Activated CD4-positive, CD25-positive, alpha-beta regulatory T cell treated with anti-CD3 and anti-CD28 coated beads, Interleukin-2, amount 50 U/mL, for 72 hours (primary cell): ENCODE measurements around the gene WDR7.

ENCODE experiments used
- DNase-seq: peaks from one replicate; pipeline ENCODE4 v3.0.0; 2021

WDR7 gene

GRCh38 chr18:56953428-56954198 lies 302.5 kb downstream of the WDR7 start:
- no peak for DNase-seq

DNA sequence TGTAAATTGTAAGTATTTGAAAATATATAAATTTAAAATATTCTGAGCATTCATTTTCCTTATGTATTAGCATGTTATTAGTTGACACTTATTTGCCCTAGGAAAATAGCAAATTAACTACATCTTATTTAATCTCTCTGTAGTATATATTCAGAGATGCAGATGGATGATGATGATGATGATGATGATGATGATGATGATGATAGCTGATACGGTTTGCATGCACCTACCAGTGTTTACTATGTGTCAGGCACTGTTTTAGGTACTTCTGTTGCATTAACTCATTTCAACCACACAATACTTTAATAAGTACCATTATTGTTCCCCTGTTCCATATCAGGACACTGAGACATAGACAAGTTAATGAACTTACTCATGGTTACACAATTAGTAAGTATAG lies 304.3 kb downstream of the WDR7 start:
- DNase-seq: no peak

DNA sequence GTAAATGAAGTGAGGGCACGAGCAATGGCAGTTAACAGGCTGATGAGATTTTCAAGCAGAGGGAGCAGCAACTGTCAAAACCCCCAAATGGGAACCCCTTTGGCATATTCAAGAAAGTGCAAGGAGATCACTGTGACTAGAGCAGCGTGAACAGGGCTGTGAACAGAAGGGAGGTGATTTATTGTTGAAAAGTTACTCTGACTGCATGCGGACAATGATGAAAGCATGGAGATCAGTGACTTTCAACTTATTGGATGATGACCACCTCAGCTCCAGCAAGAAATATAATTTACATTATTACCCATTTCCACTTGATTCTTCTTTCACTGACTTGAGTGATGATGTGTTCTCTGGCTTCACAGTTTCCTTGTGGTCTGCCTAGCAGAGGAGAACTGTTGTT lies 308.0 kb downstream of the WDR7 start:
- DNase-seq: no peak

DNA sequence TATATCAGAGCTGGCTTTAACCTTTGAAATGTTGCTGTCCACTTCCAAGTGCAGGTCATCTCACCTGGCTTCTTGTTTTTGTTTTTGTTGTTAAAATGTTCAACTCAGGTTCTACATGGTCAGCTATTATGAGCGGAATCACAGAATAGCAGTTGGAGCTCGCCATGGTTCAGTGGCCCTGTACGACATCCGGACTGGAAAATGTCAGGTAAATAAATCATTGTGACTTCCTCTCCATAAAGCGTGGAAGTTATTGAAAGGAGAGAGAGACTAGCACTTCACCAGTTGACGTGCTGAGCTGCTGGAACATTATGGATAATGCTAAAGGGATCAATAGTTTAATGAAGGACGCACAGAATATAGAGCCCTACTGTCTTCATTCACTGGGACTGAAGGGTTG lies 311.2 kb downstream of the WDR7 start:
- no peak for DNase-seq

GRCh38 chr18:56967035-56967434 lies 315.9 kb downstream of the WDR7 start:
- no peak for DNase-seq

DNA sequence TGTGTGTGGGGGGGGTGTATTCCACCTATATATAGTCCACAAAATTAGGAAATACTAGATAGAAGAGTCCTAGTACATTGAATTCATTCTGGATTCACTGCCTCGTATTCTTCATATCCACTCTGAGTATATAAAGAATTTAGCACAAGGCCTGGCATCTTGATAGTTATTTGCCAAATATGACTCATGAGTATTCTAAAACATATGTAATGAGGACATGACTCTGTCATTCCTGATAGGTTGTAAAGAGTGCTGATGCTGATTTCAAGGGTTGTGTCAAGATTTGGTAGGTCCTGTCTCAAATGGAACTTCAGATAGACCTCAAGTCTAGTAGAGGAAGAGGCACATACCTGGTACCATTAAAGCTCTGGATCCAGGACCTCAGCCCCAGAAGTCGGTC lies 322.3 kb downstream of the WDR7 start:
- DNase-seq: no peak

DNA sequence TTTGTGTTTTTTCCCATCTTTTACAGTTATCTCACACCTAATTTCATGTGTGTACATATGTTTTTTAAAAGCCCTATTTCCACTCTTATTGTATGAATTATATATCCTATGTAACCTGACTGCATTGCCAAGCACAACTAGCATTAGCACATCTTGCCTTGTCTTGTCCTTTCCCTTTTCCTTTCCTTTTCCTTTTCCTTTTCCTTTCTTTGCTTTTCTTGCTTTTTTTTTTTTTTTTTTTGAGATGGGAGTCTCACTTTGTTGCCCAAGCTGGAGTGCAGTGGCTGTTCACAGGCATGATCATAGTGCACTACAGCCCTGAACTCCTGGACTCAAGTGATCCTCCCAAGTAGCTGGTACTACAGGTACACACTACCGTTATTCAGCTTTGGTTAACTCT lies 323.0 kb downstream of the WDR7 start:
- no peak for DNase-seq

- no peak for DNase-seq
Observed at GRCh38 chr18:56975276-56975675, 324.1 kb downstream of the WDR7 start.

- no peak for DNase-seq
Observed at GRCh38 chr18:56977309-56977708, 326.1 kb downstream of the WDR7 start.

GRCh38 chr18:56977771-56978170 lies 326.6 kb downstream of the WDR7 start:
- no peak for DNase-seq

GRCh38 chr18:56980151-56980550 lies 329.0 kb downstream of the WDR7 start:
- DNase-seq: no peak

GRCh38 chr18:56982766-56983165 lies 331.6 kb downstream of the WDR7 start:
- DNase-seq: no peak

- no peak for DNase-seq
Observed at GRCh38 chr18:56983275-56983992, 332.3 kb downstream of the WDR7 start.

DNA sequence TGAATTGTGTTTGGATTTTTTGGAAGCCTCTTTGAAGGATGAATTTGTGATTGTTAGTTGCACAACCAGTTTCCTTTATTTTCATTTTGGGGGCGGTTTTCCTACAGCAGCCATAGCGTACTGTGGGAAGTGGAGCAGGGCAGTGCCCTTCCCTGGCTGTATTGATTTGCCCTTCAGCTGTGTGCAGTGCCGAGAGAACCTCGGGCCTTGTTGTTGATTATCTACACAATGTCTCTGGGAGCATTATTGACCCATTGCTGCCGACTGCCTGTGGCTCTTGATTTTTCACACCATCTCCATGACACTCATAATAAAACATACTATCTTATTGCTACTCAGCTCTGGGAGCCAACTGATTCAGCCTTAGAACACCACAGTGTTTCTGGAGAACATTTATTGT lies 333.6 kb downstream of the WDR7 start:
- no peak for DNase-seq

DNA sequence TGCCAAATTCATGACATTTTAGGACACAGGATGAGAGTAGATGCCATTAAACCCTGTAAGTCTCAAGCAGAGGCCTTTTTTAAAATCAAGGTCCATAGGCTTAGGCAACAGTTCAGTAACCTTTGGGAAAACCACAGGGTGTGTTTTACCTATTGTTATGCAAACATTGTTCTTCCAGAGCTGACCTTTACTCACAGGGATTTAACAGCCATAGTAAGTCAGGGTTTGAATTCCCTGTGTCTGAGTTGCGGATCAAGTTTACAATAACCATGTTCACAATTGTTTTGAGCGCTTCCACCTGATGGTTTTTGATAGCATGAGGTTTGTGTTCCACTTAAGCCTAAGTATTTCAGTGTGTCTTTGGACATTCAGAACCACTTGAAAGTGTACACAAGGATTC lies 335.7 kb downstream of the WDR7 start:
- DNase-seq: no peak

DNA sequence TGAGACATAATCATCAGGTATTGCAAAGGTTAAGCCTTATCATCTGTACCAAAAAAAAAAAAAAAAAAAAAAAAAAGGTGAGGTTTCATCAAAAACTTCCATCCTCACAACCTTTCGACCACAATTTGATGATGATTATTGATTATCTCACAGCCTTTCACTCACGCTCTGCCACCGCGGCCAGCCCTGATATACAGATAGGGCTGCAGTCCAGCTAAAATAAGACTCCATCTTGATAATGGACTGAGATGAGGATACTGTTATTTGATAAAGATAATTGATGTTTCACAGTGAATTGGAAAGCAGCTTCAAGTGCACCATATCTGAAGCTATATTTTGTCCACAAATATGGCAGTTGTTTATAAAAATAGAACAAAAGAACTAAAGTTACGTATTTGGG lies 336.1 kb downstream of the WDR7 start:
- no peak for DNase-seq

DNA sequence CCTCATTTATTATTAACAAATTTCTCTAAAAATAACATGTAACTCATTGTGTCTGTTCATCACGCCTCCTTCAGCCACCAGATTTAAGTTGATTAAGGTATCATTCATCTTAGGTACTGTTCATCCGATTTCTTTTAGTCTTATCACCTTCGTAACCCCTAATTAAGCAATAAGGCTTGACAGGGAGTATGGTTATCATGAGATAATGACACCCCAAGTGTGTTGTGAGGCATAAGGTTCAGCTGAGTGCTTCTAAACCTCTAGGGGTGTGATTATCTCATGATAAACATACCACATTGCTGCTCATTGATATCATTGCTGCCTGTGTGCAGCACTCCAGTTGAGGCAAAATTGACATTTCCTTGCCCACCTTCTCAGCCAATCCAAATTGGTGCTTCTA lies 336.9 kb downstream of the WDR7 start:
- no peak for DNase-seq

DNA sequence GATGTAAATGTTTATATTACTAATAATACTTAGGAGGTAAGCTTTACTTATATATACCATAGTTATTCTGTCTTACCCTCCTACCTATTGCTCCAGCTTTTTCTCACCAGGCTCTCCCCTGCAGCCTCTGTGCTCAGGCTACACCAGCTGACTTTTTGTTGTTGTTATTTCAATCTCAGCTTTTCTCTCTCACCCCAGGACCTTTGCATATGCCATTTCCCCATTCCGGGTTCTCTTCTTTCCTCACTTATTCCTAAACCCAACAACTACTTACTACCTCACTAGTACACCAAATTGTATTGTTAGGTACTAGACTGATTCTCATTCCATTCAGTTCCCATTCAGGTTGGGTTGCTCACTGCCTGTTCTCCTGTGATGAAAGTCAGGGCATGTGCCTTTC lies 339.5 kb downstream of the WDR7 start:
- DNase-seq: no peak

DNA sequence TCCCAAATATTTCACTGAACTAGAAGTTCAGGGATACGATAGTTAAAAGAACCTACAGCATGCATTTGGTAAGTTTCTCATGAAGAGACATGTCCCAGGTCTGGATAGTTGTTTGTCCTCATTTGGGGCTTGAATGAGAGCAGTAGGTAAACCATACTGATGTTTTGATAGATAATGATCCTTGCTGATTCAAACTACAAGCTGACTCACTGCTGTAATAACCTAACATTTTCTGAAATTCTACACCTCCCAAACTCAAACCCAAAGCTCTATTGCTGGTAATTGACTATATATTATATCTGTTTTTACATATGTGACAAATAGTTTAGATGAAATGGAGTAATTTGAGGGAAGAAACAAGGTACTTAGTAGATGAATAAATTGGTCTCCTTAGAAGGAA lies 341.6 kb downstream of the WDR7 start:
- no peak for DNase-seq

DNA sequence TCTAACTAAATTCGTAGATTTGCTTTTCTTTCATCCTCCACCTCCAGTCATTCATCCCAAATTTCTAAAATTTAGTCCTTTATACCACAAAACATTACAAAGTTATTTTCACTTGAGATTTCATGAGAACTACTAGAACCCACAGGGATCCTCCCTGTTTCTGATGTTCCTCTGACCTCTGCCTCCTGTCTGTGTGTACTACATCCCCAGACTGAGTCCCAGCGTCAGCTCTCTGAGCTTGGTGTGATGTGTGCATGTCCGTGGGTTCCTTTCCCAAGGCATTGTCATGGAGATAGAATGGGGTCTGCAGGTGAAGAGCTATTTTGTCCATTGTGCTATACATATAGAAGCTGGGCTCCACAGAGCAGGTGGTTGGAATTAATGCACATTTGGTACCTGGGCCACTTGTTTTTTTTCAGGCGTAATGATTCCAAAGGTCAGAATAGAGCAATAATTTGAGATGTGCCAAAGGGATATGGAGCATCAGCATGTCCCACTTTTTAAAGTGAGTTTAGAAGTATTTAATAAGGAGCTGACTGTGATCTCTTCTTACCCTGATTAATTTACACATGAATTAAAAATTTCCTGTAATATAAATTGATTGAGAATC lies 344.5 kb downstream of the WDR7 start:
- DNase-seq: no peak

GRCh38 chr18:56997200-56997599 lies 346.0 kb downstream of the WDR7 start:
- no peak for DNase-seq

GRCh38 chr18:56999823-57000222 lies 348.7 kb downstream of the WDR7 start:
- no peak for DNase-seq

GRCh38 chr18:57002627-57003026 lies 351.5 kb downstream of the WDR7 start:
- no peak for DNase-seq

DNA sequence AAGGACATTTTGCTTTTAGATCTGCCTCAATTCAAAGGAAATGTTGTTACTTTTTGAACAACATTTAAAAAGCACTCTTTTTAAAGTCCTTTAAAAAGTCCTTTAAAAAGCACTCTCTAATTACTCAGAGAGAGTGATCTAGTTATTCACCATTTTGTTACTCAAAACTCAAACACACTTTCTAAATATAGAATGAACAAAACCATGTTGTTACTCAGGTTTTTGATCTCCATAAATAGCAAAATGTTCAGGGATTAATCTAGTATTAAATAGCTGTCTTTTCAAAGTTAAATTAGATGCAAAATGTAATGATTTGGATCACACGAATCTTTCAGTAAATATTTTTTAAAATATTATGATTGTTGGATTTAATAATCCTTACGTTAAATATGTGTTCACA lies 352.2 kb downstream of the WDR7 start:
- DNase-seq: no peak
